Endothelial cell of umbilical vein (primary cell): ENCODE data around the gene AKAP17A. TPM values are rescaled to one million over a fixed set of nuclear protein-coding genes. Genes with fewer than 3 reads are reported as not detected.

ENCODE experiments used
- BruUV-seq: library from RNA; stranded (reverse); fragments of 400-500 nt; replicated peaks from 2 replicates; lab custom pipeline; 2021; lab: Mats Ljungman, UMichigan
- CTCF ChIA-PET: fragments of 300-600, 350-600 bp; sonication (Branson Sonifier 250); formaldehyde crosslinking; loops from one replicate; lab custom pipeline; 2021; ENCODE audit warnings: antibody characterized with exemption, inconsistent platforms; lab: Charles Lee
- POLR2A ChIA-PET: fragments of 300-600, 350-600 bp; sonication (Branson Sonifier 250); formaldehyde crosslinking; loops from one replicate; lab custom pipeline; 2021; ENCODE audit warnings: antibody characterized with exemption, inconsistent platforms; lab: Charles Lee
- DNase-seq: peaks from one replicate; pipeline ENCODE4 v3.0.0-alpha.2; 2011; ENCODE audit warnings: low read depth, low spot score
- FAIRE-seq: peaks from 2 replicates; lab custom pipeline; 2011; peaks lifted over from hg19 to GRCh38; lab: Jason Lieb, UNC
- H2AFZ ChIP-seq: 2 replicates; pipeline ENCODE4 v1.6.0; 2012; ENCODE audit warnings: low read depth, low read length, control low read depth, inconsistent platforms
- H3K27ac ChIP-seq: 2 replicates; pipeline ENCODE4 v1.5.1; 2011; ENCODE audit warnings: low read depth, mild to moderate bottlenecking, control low read depth, low read length, moderate library complexity; ENCODE audit not compliant: insufficient read depth
- H3K27me3 ChIP-seq, 2 experiments: 2 replicates each; pipeline versions ENCODE4 v1.6.0 to v1.6.1; 2011; ENCODE audit warnings: low read length in 2 of 2, mixed read lengths in 1 of 2; ENCODE audit not compliant: control insufficient read depth in 2 of 2, insufficient read depth in 2 of 2
- H3K36me3 ChIP-seq, 2 experiments: 2 replicates in 1 of 2; 3 replicates in 1 of 2; pipeline ENCODE4 v1.5.1; 2011; ENCODE audit warnings: low read length in 2 of 2, mild to moderate bottlenecking in 1 of 2, moderate library complexity in 1 of 2; ENCODE audit not compliant: control insufficient read depth in 2 of 2, insufficient read depth in 2 of 2; ENCODE audit errors: extremely low read depth in 1 of 2
- H3K4me1 ChIP-seq: 3 replicates; pipeline ENCODE4 v1.5.1; 2011; ENCODE audit warnings: mild to moderate bottlenecking, low read length; ENCODE audit not compliant: control insufficient read depth, insufficient read depth; ENCODE audit errors: extremely low read depth
- H3K4me2 ChIP-seq: 2 replicates; pipeline ENCODE4 v1.6.1; 2011; ENCODE audit warnings: low read length, control low read depth, mixed read lengths; ENCODE audit not compliant: insufficient read depth
- H3K4me3 ChIP-seq, 3 experiments: fragments of 200-600 bp in 1 of 3; sonication (generic), shearing (Covaris generic) in 1 of 3; replicated peaks in 1 of 3; 2 replicates each; pipeline ENCODE4 v1.5.1; 2011 to 2016; ENCODE audit warnings: control low read depth in 3 of 3, low read length in 3 of 3, mild to moderate bottlenecking in 2 of 3, inconsistent platforms in 1 of 3, low read depth in 1 of 3, moderate library complexity in 1 of 3; ENCODE audit not compliant: insufficient read depth in 1 of 3
- H3K79me2 ChIP-seq: 2 replicates; pipeline ENCODE4 v1.6.0; 2012; ENCODE audit warnings: low read length, inconsistent platforms; ENCODE audit not compliant: control insufficient read depth, insufficient read depth
- H3K9ac ChIP-seq: replicated peaks from 2 replicates; pipeline ENCODE3; 2011; ENCODE audit warnings: low read length, control low read depth; ENCODE audit not compliant: insufficient read depth; ENCODE audit errors: extremely low read depth
- H3K9me1 ChIP-seq: replicated peaks from 3 replicates; pipeline ENCODE4 v1.6.0; 2011; ENCODE audit warnings: mild to moderate bottlenecking, low read length; ENCODE audit not compliant: control insufficient read depth, insufficient read depth; ENCODE audit errors: extremely low read depth
- H3K9me3 ChIP-seq: replicated peaks from 2 replicates; pipeline ENCODE4 v1.5.1; 2012; ENCODE audit warnings: low read length, inconsistent platforms; ENCODE audit not compliant: control insufficient read depth, insufficient read depth
- H4K20me1 ChIP-seq: replicated peaks from 2 replicates; pipeline ENCODE3; 2011; ENCODE audit warnings: mild to moderate bottlenecking, low read length; ENCODE audit not compliant: control insufficient read depth, insufficient read depth; ENCODE audit errors: extremely low read depth
- EZH2 ChIP-seq: IDR thresholded peaks from 2 replicates; pipeline ENCODE4 v1.6.1; 2012; ENCODE audit warnings: borderline replicate concordance, low read depth, mild to moderate bottlenecking, moderate library complexity, low read length, inconsistent platforms; ENCODE audit not compliant: severe bottlenecking
- FOS ChIP-seq: IDR thresholded peaks from 2 replicates; pipeline ENCODE4 v1.6.1; 2011; ENCODE audit warnings: mild to moderate bottlenecking, low read length, moderate library complexity, borderline replicate concordance; ENCODE audit not compliant: insufficient read depth
- GATA2 ChIP-seq: IDR thresholded peaks from 2 replicates; pipeline ENCODE4 v1.7.0; 2011; ENCODE audit warnings: low read depth, mild to moderate bottlenecking, moderate library complexity, mixed read lengths, low read length; ENCODE audit not compliant: insufficient read length, insufficient read depth
- MYC ChIP-seq: IDR thresholded peaks from one replicate; pipeline ENCODE4 v1.6.1; 2011; ENCODE audit warnings: mild to moderate bottlenecking, low read depth, low read length
- dilution Hi-C: fragments of 300-500 bp; cut with MboI; formaldehyde crosslinking; loops from one replicate; pipeline ENCODE4 v1.15.0; 2019; ENCODE audit warnings: low sequenced_read_pairs; ENCODE audit not compliant: extremely low pct_ligation_motif_present
- intact Hi-C: fragments of 100-400 bp; cut with micrococcal nuclease; formaldehyde crosslinking; loops from one replicate; pipeline ENCODE4 v1.10.0; 2022
- polyA plus RNA-seq, 4 experiments: library from polyadenylated mRNA; depleted of rRNA in 3 of 4; stranded (reverse) in 3 of 4; unstranded in 1 of 4; fragments of >200 nt; gene quantifications; 2 replicates each; pipeline versions ENCODE4 v1.2.1 to v1.2.3, GENCODE V29; 2011 to 2012; ENCODE audit warnings: missing spikeins in 1 of 4
- total RNA-seq: library from RNA; stranded (reverse); gene quantifications from 2 replicates; pipeline ENCODE4 v1.2.3, GENCODE V29; 2021
- TF ChIP-seq, protein P1 (sequence below), 2 donors: IDR thresholded peaks; 1 replicate in 1 of 2; 2 replicates in 1 of 2; pipeline ENCODE4 v1.5.1; 2011; ENCODE audit warnings: low read length in 2 of 2, mild to moderate bottlenecking in 2 of 2, moderate library complexity in 2 of 2, control low read depth in 1 of 2, inconsistent platforms in 1 of 2, low read depth in 1 of 2; ENCODE audit not compliant: insufficient read depth in 1 of 2; ENCODE audit errors: extremely low read depth in 1 of 2

AKAP17A gene
- total and polyA plus RNA-seq, 2 donors (not counting 3 experiments of a cell fraction or from before 2014, with no cell fraction given) = 25.9 to 45.5 TPM

- Histone ChIP-seq H3K4me2 (no peak overlapping the region), H4K20me1 (no peaks in the 10 kb centered on the region), H3K27me3 (no peaks in the 10 kb centered on the region), H3K4me1 (no peaks in the 10 kb centered on the region), H3K9me3 (no peaks in the 10 kb centered on the region), H3K27ac (no peak overlapping the region), H3K9me1 (no peaks in the 10 kb centered on the region), H3K9ac (no peak overlapping the region), H3K79me2 (no peaks in the 10 kb centered on the region), H2AFZ (no peak overlapping the region), H3K4me3 (no peak overlapping the region), H3K36me3 (no peaks in the 10 kb centered on the region)
- dilution Hi-C loops = no loop called here
- TF ChIP-seq FOS = no peak
- TF ChIP-seq GATA2 = no peak
- TF ChIP-seq MYC = no peak
- TF ChIP-seq EZH2 = no peak
- TF ChIP-seq, protein P1, sequence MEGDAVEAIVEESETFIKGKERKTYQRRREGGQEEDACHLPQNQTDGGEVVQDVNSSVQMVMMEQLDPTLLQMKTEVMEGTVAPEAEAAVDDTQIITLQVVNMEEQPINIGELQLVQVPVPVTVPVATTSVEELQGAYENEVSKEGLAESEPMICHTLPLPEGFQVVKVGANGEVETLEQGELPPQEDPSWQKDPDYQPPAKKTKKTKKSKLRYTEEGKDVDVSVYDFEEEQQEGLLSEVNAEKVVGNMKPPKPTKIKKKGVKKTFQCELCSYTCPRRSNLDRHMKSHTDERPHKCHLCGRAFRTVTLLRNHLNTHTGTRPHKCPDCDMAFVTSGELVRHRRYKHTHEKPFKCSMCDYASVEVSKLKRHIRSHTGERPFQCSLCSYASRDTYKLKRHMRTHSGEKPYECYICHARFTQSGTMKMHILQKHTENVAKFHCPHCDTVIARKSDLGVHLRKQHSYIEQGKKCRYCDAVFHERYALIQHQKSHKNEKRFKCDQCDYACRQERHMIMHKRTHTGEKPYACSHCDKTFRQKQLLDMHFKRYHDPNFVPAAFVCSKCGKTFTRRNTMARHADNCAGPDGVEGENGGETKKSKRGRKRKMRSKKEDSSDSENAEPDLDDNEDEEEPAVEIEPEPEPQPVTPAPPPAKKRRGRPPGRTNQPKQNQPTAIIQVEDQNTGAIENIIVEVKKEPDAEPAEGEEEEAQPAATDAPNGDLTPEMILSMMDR (IDR thresholded peaks at IDR 0.05; ENCODE audit: extremely low read depth in 1 of 2, insufficient read depth in 1 of 2, low read depth in 1 of 2, low read length in 2 of 2) = no peak
- DNase-seq (no peak), FAIRE-seq (no peak)
- intact Hi-C loops = no loop called here
- ChIA-PET CTCF (no interaction called here), POLR2A (no interaction called here)
- BruUV-seq = no TSS peak
These were observed 36.8 kb upstream of the AKAP17A start for GRCh38 chrX:1554469-1555210.
